Lower leg skin (tissue), 3 donors: ENCODE results near the gene LMTK3.

ENCODE experiments used
- CTCF ChIP-seq, 3 donors: fragments of 450-650 bp; IDR thresholded peaks; one replicate each; pipeline ENCODE4 v1.5.1; 2016; ENCODE audit warnings: antibody characterized with exemption in 3 of 3, mild to moderate bottlenecking in 3 of 3, moderate library complexity in 2 of 3
- POLR2A ChIP-seq, 2 donors: fragments of 450-650 bp; IDR thresholded peaks; one replicate each; pipeline ENCODE4 v1.6.1; 2016 to 2017; ENCODE audit warnings: antibody characterized with exemption in 2 of 2, mild to moderate bottlenecking in 1 of 2, moderate library complexity in 1 of 2

- TF ChIP-seq CTCF (IDR thresholded peaks at IDR 0.05), result no peak
- no peak for TF ChIP-seq POLR2A (IDR thresholded peaks at IDR 0.05)
These were observed 66.4 kb downstream of the LMTK3 start for GRCh38 chr19:48445256-48445605.
